SU-DHL-6 (cell line): Measurements from ENCODE around the gene FAM81A.

Source experiments
- EZH2phosphoT487 ChIP-seq: fragments of 200-600 bp; sonication (generic), shearing (Covaris generic); conservative IDR thresholded peaks from 2 replicates; pipeline ENCODE4 v1.6.1; 2018; ENCODE audit warnings: mild to moderate bottlenecking, antibody characterized with exemption, low read length, moderate library complexity, mixed read lengths
- TF ChIP-seq, protein P1 (sequence below): fragments of 200-600 bp; sonication (generic); IDR thresholded peaks from one replicate; pipeline ENCODE4 v1.5.1; 2017; ENCODE audit warnings: antibody characterized with exemption, mild to moderate bottlenecking, low read length, moderate library complexity; ENCODE audit not compliant: insufficient read depth, poor library complexity, severe bottlenecking

- TF ChIP-seq, protein P1, sequence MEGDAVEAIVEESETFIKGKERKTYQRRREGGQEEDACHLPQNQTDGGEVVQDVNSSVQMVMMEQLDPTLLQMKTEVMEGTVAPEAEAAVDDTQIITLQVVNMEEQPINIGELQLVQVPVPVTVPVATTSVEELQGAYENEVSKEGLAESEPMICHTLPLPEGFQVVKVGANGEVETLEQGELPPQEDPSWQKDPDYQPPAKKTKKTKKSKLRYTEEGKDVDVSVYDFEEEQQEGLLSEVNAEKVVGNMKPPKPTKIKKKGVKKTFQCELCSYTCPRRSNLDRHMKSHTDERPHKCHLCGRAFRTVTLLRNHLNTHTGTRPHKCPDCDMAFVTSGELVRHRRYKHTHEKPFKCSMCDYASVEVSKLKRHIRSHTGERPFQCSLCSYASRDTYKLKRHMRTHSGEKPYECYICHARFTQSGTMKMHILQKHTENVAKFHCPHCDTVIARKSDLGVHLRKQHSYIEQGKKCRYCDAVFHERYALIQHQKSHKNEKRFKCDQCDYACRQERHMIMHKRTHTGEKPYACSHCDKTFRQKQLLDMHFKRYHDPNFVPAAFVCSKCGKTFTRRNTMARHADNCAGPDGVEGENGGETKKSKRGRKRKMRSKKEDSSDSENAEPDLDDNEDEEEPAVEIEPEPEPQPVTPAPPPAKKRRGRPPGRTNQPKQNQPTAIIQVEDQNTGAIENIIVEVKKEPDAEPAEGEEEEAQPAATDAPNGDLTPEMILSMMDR = no peak
- no peak for TF ChIP-seq EZH2phosphoT487
Observed at GRCh38 chr15:59424616-59425015, 13.4 kb upstream of the FAM81A start.
